ENCODE results near the gene ANKRD37.

Gene ANKRD37

GRCh38 chr4:185390941-185391340 is 5.7 kb upstream of the ANKRD37 start:
- TF ChIP-seq POLR2AphosphoS5 (IDR thresholded peaks at IDR 0.05; ENCODE audit: low read depth) (no peak), GABPA (IDR thresholded peaks at IDR 0.05; ENCODE audit: low read depth) (no peak), REST (IDR thresholded peaks at IDR 0.05; ENCODE audit: insufficient replicate concordance, low read depth) (no peak), SPI1 (IDR thresholded peaks at IDR 0.05; ENCODE audit: borderline replicate concordance, low read depth) (no peak)
- TF ChIP-seq, protein P1, sequence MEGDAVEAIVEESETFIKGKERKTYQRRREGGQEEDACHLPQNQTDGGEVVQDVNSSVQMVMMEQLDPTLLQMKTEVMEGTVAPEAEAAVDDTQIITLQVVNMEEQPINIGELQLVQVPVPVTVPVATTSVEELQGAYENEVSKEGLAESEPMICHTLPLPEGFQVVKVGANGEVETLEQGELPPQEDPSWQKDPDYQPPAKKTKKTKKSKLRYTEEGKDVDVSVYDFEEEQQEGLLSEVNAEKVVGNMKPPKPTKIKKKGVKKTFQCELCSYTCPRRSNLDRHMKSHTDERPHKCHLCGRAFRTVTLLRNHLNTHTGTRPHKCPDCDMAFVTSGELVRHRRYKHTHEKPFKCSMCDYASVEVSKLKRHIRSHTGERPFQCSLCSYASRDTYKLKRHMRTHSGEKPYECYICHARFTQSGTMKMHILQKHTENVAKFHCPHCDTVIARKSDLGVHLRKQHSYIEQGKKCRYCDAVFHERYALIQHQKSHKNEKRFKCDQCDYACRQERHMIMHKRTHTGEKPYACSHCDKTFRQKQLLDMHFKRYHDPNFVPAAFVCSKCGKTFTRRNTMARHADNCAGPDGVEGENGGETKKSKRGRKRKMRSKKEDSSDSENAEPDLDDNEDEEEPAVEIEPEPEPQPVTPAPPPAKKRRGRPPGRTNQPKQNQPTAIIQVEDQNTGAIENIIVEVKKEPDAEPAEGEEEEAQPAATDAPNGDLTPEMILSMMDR (IDR thresholded peaks at IDR 0.05; ENCODE audit: insufficient read depth, low read length) = no peak
- Histone ChIP-seq H3K27ac (replicated peaks) (no peak overlapping the region), H3K4me3 (replicated peaks; ENCODE audit: insufficient read depth, low read length) (no peak overlapping the region), H3K27me3 (ENCODE audit: insufficient read depth, poor library complexity, severe bottlenecking) (no peaks in the 10 kb centered on the region)
- DNase-seq (ENCODE audit: low read depth in 1 of 2, low spot score in 1 of 2) = no peak

DNA sequence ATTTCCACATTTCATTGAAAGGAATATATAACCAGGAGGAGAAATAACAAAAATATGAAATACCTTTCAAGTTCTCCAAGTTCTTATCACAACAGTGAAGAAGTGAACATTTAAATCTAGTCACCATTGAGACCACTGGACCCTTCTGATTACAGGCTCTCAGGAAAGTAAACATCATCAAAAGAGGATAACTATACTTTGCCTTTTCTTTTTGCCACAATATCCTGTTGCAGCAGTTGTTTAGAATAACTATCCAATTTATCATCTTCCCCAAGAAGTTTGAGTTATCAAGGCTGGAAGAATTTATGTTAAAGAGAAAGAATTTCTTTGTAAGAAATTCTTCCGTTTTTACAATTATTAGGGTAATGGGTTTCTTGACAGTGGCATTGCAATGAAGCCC is 4.5 kb upstream of the ANKRD37 start:
- Histone ChIP-seq H3K27me3 (ENCODE audit: insufficient read depth, poor library complexity, severe bottlenecking) (no peaks in the 10 kb centered on the region), H3K4me3 (replicated peaks; ENCODE audit: insufficient read depth, low read length) (no peak overlapping the region), H3K27ac (replicated peaks) (no peak overlapping the region)
- TF ChIP-seq GABPA (IDR thresholded peaks at IDR 0.05; ENCODE audit: low read depth) (no peak), REST (IDR thresholded peaks at IDR 0.05; ENCODE audit: insufficient replicate concordance, low read depth) (no peak), SPI1 (IDR thresholded peaks at IDR 0.05; ENCODE audit: borderline replicate concordance, low read depth) (no peak), POLR2AphosphoS5 (IDR thresholded peaks at IDR 0.05; ENCODE audit: low read depth) (no peak)
- TF ChIP-seq, protein P1 (IDR thresholded peaks at IDR 0.05; ENCODE audit: insufficient read depth, low read length) = no peak
- DNase-seq (ENCODE audit: low read depth in 1 of 2, low spot score in 1 of 2) = no peak

GRCh38 chr4:185394568-185395237 is 1.9 kb upstream of the ANKRD37 start:
- Histone ChIP-seq H3K27me3 (ENCODE audit: insufficient read depth, poor library complexity, severe bottlenecking) (no peaks in the 10 kb centered on the region), H3K27ac (replicated peaks) (no peak overlapping the region), H3K4me3 (replicated peaks; ENCODE audit: insufficient read depth, low read length) (no peak overlapping the region; the same call in 1 of the 2 replicates)
- TF ChIP-seq REST (IDR thresholded peaks at IDR 0.05; ENCODE audit: insufficient replicate concordance, low read depth) (no peak), POLR2AphosphoS5 (IDR thresholded peaks at IDR 0.05; ENCODE audit: low read depth) (no peak), SPI1 (IDR thresholded peaks at IDR 0.05; ENCODE audit: borderline replicate concordance, low read depth) (no peak), GABPA (IDR thresholded peaks at IDR 0.05; ENCODE audit: low read depth) (no peak)
- TF ChIP-seq, protein P1 (IDR thresholded peaks at IDR 0.05; ENCODE audit: insufficient read depth, low read length) = no peak
- DNase-seq (ENCODE audit: low read depth in 1 of 2, low spot score in 1 of 2) = no peak
